Stimulated activated CD8-positive, alpha-beta memory T cell treated with anti-CD3 and anti-CD28 coated beads, Interleukin-4, amount 100 ng/mL, for 24 hours (primary cell): ENCODE data around the gene DTNB.
A peak's percentile ranks its signal among the peaks of the same experiment; 100 is the strongest.
"Not testable (repeated sequence)": the region's sequence is repeated elsewhere in the genome, so short reads cannot be mapped to it uniquely, and the experiment has no call there.

ENCODE experiments used
- DNase-seq: peaks from one replicate; pipeline ENCODE4 v3.0.0-alpha.2; 2020; ENCODE audit warnings: low read depth

Gene DTNB

DNA sequence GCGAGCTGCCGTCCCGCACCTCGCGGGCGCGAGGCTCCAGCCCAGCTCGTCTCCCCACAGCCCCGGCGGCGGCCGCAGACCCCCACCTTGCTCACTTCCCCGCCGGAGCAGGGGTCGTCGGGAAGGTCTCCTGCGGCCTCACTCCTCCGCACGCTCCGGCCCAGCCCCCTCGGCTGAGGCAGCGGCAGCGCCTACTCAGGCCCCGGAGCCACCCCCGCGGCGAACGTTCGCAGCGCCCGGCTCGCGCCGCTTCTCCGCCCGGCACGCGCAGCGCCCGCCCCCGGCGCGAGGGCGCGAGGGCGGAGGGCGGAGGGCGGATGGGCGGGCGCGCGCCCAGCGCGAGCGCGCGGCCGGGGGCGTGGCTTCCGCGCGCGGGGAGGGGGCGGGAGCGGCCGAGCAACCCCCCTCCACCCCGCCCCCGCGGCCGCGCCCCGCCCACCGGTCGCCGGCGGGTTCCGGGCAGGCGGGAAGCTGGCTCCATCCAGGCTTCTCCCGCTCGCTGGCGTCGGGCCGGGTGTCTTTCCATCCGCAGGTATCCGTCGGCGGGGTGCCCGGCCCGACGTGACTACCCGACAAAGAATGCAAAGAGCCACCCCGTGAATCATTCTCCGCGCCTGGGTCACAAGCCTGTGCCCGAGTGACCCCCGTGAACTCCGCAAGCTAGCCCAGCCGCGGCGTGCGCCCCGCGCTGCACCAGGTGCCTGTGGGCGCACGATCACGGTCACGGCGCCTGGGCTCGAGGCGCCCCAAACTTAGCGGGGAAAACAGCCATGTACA is at the start of gene DTNB:
TSS of gene DTNB (minus strand) at position 278 of the 777 bp plus-strand sequence. CDS start 20,917 bp downstream, outside the sequence.
- peak; percentile 58 for DNase-seq

DNA sequence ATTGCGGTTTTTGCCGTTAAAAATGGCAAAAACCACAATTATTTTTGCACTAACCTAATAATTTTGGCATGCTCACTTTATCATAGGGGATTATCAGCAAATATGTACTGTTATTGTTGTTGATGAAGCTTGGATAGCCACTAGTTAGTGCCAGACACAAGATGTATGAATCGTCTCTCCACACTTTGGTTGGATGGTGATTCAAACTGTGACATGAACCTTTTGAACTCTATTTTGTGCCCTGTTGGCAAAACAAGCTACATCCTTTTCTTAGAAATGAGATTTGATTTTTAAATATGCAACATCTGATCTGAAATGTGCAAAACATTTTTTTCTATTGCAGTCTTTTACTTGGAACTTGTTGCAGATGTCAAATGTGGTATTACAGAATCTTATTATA is 48.8 kb upstream of the DTNB start:
- no peak for DNase-seq

DNA sequence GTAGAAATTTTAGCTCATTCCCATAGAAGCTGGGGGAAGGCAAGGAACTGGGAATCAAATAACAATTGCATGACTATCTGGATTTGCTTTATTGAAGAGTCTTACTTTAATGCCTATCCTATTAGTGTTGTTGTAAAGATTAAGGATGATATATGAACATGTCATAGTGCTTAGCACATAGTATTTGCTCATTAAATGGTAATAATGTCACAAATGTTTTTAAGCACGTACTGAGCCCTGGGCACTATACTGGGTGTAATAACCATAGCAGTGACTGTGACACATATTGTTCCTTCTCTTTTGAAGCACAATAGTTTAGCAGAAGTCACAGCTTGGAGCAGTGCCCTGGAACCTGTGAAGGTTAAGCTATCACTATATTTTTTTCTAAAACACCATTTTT is 47.2 kb upstream of the DTNB start:
- no peak for DNase-seq

DNA sequence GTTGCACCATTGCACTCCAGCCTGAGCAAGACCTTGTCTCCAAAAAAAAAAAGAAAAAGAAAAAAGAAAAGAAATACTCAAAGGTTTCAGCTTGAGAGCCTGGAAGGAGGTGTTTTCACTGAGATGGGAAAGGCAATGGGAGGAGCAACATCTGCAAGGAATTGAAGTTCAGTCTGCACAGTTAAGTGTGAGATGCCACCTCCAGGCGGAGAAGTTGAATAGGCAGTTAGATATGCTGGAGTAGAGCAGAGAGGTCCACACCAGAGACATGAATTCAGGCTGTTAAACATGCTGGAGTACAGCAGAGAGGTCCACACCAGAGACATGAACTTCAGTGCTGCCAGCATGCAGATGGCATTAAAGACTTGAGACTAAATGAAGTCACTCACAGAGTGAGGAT is 41.4 kb upstream of the DTNB start:
- DNase-seq = no peak

DNA sequence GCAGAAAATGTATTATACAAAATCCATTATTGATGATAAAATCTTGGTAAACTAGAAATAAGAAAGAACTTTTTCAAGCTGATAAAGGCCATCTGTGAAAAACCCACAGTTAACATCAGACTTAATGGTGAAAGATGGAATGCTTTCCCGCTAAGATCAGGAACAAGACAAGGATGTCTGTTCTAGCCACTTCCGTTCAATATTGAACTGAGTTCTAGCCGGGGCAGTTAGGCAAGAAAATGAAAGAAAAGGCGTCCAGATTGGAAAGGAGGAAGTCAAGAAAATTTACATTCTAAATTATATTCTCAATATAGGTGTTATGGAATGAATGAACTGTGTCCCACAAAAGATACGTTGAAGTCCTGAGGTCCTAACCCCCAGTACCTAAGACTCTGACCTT is 39.1 kb upstream of the DTNB start:
- no peak for DNase-seq

DNA sequence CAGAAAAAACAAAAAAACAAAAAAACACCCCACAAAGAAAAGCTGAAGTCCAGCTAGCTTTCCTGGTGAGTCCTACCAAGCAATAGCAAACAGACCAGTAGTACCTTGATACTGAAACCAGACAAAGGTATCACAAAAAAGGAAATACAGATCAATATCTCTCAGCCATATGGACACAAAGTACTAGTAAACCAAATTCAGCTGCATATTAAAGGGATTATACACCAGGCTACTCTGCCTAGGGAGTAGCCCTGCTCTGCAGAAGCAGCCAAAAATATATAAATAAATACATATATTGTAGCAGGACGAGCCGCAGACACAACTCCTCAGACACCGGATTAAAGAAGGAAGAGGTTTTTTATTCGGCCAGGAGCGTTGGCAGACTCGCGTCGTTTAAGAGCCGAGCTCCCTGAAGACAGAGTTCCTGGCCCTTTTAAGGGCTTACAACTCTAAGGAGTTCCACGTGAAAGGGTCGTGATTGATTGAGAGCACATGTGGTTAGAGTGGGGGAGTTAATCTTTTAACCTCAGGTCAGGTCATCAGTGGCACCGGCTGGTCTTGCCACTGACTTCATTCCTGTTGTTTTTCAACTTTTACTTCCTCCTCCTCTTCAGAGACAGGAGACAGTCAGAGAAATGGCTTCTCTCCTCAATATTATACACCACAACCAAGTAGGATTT is 38.4 kb upstream of the DTNB start:
- no peak for DNase-seq

DNA sequence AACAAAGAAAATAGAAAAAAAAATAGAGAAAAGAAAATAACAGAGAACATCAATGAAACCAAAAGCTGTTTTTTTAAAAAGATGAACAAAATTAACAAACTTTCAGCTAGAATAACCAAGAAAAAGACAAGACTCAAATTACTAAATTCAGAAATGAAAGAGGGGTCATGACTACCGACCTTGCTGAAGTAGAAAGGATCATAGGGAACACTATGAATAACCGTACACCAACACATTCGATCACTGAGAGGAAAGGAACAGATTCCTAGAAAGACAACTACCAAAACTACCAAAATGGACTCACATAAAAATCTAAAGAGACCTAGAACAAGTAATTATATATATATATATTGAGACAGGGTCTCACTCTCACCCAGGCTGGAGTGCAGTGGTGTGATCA is 37.4 kb upstream of the DTNB start:
- DNase-seq = no peak

DNA sequence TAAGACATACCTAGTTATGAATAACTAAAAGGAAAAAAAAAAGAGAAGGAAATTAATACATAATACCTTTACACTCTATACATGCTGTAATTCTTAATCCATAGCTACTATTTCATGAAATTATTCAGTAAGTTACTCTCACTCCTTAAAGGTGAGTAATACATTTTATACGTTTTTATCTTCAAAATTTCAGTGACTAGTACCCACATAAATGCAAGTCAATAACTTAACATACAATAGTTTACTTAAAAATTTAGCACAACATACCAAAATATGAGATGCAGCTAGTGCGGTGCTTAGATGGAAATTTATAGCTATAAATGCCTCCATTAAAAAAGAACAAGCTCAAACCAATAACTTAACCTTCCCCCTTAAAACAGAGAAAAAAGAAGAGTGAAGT is 36.0 kb upstream of the DTNB start:
- DNase-seq = no peak

DNA sequence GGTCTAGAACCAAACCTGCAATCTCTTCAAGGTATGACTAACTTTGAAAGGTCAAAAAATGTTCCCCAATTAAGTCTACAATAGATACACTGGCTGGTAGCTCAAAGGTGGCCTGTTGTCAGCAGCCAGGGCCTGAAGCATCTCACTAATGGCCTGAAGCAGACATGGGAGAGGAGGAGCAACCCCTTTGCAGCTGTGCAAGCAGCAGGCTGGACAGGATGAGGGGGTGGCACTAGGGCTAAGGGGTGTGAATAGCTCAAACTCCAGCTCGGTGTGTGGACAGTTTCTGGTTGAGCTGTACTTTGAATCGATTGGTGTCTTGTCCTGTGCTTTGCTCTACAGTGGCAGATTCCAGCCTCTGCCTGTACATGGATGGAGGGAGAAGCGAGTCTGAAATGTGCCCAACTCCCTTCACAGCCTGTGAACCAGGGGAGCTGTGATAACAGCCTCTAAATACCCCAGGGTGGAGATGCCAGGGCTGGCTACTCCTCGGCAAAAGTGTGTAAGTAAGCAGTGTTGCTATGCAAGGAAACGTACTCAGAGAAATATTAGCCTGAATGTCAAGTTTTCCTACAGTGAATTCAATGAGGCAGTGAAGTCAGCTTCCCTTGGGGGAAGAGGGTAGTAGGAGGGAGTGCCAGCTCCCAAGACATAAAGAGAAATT is 34.7 kb upstream of the DTNB start:
- no peak for DNase-seq

DNA sequence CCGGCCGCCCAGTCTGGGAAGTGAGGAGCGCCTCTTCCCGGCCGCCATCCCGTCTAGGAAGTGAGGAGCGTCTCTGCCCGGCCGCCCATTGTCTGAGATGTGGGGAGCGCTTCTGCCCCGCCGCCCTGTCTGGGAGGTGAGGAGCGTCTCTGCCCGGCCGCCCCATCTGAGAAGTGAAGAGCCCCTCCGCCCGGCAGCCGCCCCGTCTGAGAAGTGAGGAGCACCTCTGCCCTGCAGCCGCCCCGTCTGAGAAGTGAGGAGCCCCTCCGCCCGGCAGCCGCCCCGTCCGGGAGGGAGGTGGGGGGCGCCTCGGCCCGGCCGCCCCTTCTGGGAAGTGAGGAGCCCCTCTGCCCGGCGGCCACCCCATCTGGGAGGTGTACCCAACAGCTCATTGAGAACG is 32.2 kb upstream of the DTNB start:
- not testable (repeated sequence) for DNase-seq

DNA sequence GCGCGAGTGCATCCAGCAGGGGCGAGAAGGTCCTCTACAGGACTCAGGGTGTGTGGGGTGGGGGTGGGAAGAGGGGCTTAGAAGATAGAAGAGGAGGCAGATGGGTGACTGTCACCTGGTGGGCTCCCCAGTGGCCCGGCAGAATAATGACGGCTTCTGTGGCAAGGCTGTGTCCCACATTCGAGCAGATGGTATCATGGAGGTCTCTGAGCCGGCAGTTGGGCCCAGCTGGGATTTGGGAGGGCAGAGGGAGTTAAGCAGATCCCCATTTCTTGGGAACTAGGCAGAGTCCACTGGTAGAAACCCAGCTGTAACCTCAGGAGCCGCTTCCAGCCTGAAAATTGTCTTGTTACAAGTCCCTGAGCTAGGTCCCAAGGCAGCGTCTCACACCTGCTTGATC is 28.4 kb upstream of the DTNB start:
- no peak for DNase-seq

DNA sequence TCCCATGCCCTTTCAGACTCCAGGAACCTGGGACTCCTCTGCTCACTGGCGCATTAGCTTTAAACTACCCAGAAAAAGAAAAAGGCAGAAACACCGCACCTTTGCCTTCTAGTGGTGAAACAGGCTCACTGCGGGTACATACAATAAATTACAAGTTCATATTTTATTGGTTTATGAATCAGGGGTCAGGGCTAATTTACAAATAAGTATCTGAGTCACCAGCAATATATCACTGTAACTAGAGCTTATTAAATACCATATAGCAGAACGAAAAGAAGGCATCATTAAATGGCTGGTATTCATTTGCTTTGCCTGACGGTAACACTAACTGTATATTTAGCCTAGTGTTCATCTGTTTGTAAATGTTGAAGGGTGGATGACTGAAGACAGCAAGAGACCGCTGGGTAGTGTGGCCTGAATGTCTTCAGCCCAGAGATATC is 26.9 kb upstream of the DTNB start:
- no peak for DNase-seq

DNA sequence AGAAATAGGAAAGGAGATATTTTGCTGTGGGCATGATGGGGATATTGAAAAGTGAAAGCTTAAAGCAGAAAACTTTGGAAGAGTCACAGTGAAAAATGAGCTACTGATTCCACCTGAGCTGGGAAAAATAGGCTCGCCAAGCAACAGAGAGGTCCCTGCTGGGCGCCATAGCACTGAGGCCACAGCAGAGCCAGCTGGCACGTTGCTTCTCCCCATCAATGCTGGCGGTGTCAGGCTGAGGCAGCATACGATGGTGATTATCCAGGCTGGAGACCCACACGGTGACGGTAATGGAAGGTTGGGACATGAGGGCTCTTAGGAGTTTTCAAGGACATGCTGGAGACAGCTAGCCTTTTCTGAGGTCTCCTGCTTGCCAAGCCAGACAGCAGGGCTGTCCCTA is 25.8 kb upstream of the DTNB start:
- DNase-seq = no peak

DNA sequence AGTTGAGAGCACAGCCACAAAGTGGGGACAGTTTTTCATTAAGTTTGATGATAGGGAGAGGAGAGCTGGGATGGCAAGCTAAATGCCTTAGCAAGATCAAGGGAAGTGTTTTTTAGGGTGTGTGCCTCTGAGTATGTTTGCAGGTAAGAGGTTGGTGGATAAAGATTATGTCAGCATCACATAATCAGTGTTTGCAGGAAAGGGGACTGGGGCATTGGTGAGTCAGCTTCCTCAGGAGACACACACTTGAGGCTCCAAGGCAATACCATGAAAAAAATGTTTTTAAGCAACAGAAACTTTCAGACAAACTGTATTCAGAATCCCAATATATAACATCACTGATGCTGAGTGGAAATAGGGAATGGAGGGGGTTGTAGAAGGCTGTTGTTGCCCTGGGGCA is 25.4 kb upstream of the DTNB start:
- no peak for DNase-seq

DNA sequence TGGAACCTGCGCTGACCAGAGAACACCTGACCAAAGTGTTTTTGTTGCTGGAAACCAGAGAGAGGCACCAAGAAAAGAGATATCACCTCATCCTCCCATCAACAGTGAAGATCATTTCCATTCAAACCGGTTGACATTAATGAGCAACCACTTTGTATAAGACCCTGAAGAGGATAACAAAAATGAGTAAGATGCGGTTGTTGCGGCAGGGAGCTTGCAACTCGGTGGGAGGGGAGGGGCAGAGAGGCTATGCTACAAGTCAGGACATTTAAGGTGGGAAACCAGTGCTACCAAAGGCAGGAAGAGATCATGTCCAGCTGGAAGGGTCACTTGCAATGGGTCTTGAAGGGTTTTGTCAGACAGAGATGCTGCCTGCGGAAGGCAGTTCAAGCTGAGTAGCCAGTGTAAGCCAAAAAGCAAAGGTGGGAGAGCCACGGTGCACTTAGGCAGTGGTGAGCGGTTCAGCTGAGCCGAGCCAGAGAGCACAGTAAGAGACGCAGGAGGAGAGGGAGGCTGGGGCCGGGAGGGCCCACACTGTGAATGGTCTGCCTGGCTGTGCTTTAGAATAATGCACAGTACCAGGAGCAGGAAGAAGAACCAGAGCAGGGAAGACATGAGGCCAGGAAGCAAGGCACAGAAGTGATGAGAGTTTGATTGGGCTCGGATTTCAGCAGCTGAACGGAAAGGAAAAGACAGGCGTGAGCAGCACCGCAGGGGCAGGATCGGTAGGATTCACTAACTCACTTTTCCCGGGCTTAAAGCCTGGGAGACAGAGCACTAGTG is 24.4 kb upstream of the DTNB start:
- DNase-seq = no peak

DNA sequence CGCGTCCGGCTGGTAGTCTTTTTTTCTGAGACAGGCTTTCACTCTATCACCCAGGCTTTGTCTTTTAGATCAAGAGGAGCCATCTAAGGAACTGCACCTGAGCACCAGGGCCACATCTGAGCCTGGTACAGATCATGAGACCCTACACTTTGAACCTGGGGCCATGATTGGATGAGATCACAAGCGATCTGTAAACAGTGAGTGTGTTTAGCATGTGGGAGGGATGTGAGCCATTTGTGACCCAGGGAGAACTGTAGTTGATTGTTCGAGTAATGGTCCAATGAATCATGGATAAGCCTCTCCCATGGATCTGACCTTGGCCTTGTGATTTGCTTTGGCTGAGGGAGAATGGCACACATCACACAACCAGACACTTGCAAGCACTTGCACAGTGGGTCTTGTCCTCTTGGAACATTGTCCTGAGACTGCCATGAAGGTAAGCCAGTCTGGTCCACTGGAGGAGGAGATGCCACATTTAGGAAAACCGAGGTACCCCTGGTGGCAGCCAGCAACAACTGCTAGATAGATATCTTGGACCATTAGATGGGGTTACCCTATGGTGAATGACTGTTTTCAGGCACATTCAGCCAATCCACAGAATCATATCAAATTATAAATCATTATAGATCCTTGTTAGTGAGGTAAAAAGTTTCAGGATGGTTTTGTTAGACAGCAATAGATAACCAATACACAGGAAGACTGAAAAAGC is 19.5 kb upstream of the DTNB start:
- no peak for DNase-seq

DNA sequence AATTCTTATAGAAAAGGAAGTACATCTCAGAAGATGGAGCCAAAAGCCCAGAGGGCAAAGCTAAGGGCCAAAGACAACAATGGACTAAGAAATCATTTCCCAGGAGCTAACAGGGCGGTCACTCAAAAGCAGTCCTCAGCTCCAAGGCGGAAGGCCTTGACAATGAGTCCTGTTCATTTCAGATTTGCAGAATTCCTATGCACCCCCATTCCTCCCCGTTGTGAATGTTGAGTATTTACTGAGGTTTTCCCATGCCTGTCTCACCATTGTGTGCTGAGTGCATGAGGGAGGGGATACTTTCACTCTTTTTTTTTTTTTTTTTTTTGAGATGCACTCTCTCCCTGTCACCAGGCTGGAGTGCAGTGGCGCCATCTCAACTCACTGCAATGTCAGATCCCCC is 18.8 kb upstream of the DTNB start:
- DNase-seq = no peak

DNA sequence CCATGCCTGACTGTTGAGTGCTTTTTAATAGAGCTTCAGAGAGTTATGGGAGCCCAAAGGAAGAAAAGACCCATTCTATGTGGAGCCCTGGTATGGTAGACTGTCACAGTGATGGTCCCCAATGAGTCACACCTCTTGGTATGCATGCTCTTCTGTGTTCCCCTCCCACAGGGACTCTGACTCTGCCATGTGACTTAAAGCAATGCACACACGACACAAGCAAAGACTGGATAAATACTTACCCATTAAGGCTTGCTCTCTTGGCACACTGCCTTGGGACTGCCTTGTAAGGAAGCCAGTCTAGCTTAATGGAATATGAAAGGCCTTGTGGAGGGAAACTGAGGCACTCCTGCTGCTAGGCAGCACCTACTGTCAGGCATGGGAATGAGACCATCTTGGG is 16.7 kb upstream of the DTNB start:
- no peak for DNase-seq

DNA sequence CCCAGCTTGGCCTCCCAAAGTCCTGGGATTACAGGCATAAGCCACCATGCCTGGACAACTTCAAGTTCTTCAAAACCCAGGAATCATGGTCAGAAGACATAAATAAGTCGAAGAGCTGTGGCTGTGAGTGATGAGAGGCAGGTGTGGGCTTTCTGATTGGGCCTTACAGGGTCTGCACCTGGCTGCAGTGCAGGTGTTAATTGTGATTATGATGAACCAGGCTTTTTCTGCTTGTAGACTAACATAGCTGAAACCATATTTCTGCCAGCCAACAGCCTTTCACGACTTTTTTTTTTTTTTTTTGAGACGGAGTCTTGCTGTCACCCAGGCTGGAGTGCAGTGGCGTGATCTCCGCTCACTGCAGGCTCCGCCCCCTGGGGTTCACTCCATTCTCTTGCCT is 14.9 kb upstream of the DTNB start:
- no peak for DNase-seq

DNA sequence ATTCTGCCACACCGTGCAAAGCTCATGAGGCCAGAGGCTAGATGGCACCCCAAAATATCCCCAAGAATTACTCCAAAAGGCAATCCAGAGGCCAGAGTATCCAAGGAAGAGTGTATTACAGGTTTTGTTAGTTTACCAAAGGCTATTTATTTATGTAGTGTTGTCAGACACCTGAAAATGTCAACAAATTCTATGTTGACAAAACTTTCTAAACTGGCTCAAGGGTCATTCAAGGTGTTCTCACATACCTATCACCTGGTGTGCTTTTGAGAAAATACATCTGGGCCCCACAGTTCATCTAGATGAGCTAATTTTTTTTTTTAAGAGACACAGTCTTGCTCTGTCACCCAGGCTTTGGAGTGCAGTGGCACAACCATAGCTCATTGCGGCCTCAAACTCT is 12.4 kb upstream of the DTNB start:
- no peak for DNase-seq

DNA sequence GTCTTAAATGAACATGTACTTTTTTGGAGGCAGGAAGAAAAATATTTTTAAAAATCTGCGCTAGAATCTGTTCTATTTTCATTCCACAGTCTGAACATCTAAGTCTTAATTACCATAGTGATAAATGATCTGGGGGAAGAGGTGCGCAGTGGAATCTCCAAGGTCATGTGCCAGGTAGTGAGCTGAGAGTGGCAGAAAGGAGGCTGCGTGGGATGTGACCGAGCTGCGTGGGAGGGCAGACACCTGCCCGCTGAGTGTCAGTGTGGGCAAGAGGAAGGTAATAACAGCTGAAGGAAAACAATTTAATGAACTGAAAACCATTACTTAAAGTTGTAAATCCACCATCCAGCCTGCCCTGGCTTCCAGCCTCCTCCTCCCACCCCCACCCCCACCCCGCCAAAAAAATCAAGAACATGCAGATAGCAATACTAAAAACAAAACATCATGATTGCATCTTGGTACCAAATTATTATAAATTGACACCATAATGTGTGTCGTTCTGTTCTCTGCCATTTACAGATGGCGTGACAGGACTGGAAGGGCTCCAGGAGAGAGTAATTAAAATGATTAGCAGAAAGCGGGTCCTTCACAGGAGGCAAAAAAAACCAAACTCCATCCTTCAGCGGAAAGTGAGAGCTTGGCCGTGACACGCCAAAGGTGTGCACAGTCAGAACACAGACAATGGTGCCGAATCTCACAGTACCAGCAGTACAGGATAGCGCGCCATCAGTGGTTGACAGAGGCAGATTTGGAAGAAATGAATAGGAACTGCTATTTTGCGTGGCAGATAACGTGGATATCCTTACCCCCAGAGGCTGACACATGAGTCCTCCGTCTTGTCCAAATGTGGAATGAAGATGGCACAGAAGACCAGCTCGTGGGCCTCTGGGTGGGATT is 11.4 kb upstream of the DTNB start:
- no peak for DNase-seq
